ENCODE measurements around the gene PGPEP1.

GRCh38 chr19:18366021-18366435 lies 25.6 kb downstream of the PGPEP1 start:
- TF ChIP-seq YY1 (IDR thresholded peaks at IDR 0.05; ENCODE audit: low read depth) (no peak), TAF1 (IDR thresholded peaks at IDR 0.05; ENCODE audit: low read depth) (no peak)
